ENCODE results near the gene LPO. TPM values are rescaled to one million over a fixed set of nuclear protein-coding genes. Genes with fewer than 3 reads are reported as not detected.

Gene LPO
- total RNA-seq, 6 donors from 2014 or later = not detected

- Histone ChIP-seq H3K36me3 (no peaks in the 10 kb centered on the region), H3K27me3 (peaks cover 0 to 5% (median 0%) of the 10 kb centered on the region in 4 donors), H3K9me3 (no peaks in the 10 kb centered on the region), H3K27ac (no peak within 1 kb of the TSS), H3K4me3 (no peak within 1 kb of the TSS), H3K4me1 (peaks cover 3 to 21% (median 11%) of the 10 kb centered on the region in 4 donors)
- 73 to 77% methylated on average over 4 to 5 of the region's 5 CpGs for WGBS, 2 donors
- TF ChIP-seq POLR2A (IDR thresholded peaks at IDR 0.05) = no peak
- TF ChIP-seq EP300 (IDR thresholded peaks at IDR 0.05) = no peak
- TF ChIP-seq POLR2AphosphoS5 (IDR thresholded peaks at IDR 0.05) = no peak
- no peak for TF ChIP-seq CTCF (IDR thresholded peaks at IDR 0.05)
- no peak for DNase-seq
- ATAC-seq (ENCODE audit: low FRiP score in 2 of 2) = no peak
These were observed 42.3 kb downstream of the LPO start, which contains the start of gene MPO for GRCh38 chr17:58280480-58281217. Gene MPO, minus strand, starts transcription at chr17:58280935. Its CDS starts 177 bp downstream, at chr17:58280758.

GRCh38 chr17:58281511-58282011 is 43.2 kb downstream of the LPO start:
- Histone ChIP-seq H3K4me1 (peaks cover 3 to 21% (median 11%) of the 10 kb centered on the region in 4 donors), H3K36me3 (no peaks in the 10 kb centered on the region), H3K9me3 (no peaks in the 10 kb centered on the region), H3K27me3 (peaks cover 0 to 5% (median 0%) of the 10 kb centered on the region in 4 donors), H3K4me3 (no peak overlapping the region), H3K27ac (no peak overlapping the region)
- 43 to 54% methylated on average over 2 of the region's 2 CpGs for WGBS, 2 donors
- ATAC-seq (ENCODE audit: low FRiP score in 2 of 2) (no peak), DNase-seq (no peak)
- no peak for TF ChIP-seq EP300 (IDR thresholded peaks at IDR 0.05)
- TF ChIP-seq POLR2A (IDR thresholded peaks at IDR 0.05) = no peak
- no peak for TF ChIP-seq CTCF (IDR thresholded peaks at IDR 0.05)
- no peak for TF ChIP-seq POLR2AphosphoS5 (IDR thresholded peaks at IDR 0.05)

- no peak overlapping the region for H3K27ac ChIP-seq
- TF ChIP-seq POLR2A (IDR thresholded peaks at IDR 0.05) = no peak
- TF ChIP-seq EP300 (IDR thresholded peaks at IDR 0.05) = no peak
- no peak for TF ChIP-seq POLR2AphosphoS5 (IDR thresholded peaks at IDR 0.05)
- no peak for TF ChIP-seq CTCF (IDR thresholded peaks at IDR 0.05)
- no peaks in the 10 kb centered on the region for H3K9me3 ChIP-seq
- peaks cover 3 to 21% (median 11%) of the 10 kb centered on the region in 4 donors for H3K4me1 ChIP-seq
- ATAC-seq (ENCODE audit: low FRiP score in 2 of 2) = no peak
- WGBS, 2 donors = 85 to 94% methylated on average over 6 of the region's 6 CpGs
- H3K27me3 ChIP-seq = peaks cover 0 to 5% (median 0%) of the 10 kb centered on the region in 4 donors
- no peak for DNase-seq
- no peak overlapping the region for H3K4me3 ChIP-seq
- H3K36me3 ChIP-seq = no peaks in the 10 kb centered on the region
These were observed 44.1 kb downstream of the LPO start for GRCh38 chr17:58282442-58282841.

GRCh38 chr17:58283674-58284612 is 45.6 kb downstream of the LPO start:
- ATAC-seq (ENCODE audit: low FRiP score in 2 of 2) (no peak), DNase-seq (no peak)
- H3K4me3 ChIP-seq = no peak overlapping the region
- no peaks in the 10 kb centered on the region for H3K9me3 ChIP-seq
- peaks cover 0 to 5% (median 0%) of the 10 kb centered on the region in 4 donors for H3K27me3 ChIP-seq
- peaks cover 3 to 8% (median 5%) of the 10 kb centered on the region in 4 donors for H3K4me1 ChIP-seq
- TF ChIP-seq EP300 (IDR thresholded peaks at IDR 0.05) (no peak), CTCF (IDR thresholded peaks at IDR 0.05) (no peak), POLR2A (IDR thresholded peaks at IDR 0.05) (no peak), POLR2AphosphoS5 (IDR thresholded peaks at IDR 0.05) (no peak)
- 58 to 63% methylated on average over 11 to 12 of the region's 12 CpGs for WGBS, 2 donors
- no peaks in the 10 kb centered on the region for H3K36me3 ChIP-seq
- H3K27ac ChIP-seq = no peak overlapping the region
